Esophagus (tissue), 2 donors: Measurements from ENCODE around the gene STK25. TPM values are rescaled to one million over a fixed set of nuclear protein-coding genes. Genes with fewer than 3 reads are reported as not detected.

Experiments used
- H3K27ac ChIP-seq, 2 donors: one replicate each; pipeline ENCODE4 v1.5.1; 2013; ENCODE audit warnings: low read depth in 2 of 2, mild to moderate bottlenecking in 2 of 2, inconsistent platforms in 1 of 2, low read length in 1 of 2, moderate library complexity in 1 of 2
- H3K27me3 ChIP-seq, 2 donors: one replicate each; pipeline ENCODE4 v1.6.1; 2013; ENCODE audit warnings: low read length in 2 of 2, control low read depth in 1 of 2, mild to moderate bottlenecking in 1 of 2; ENCODE audit not compliant: insufficient read depth in 2 of 2, control insufficient read depth in 1 of 2
- H3K36me3 ChIP-seq, 2 donors: one replicate each; pipeline ENCODE4 v1.6.1; 2013; ENCODE audit warnings: low read length in 1 of 2; ENCODE audit not compliant: control insufficient read depth in 2 of 2, insufficient read depth in 2 of 2
- H3K4me1 ChIP-seq, 2 donors: one replicate each; pipeline ENCODE4 v1.6.1; 2013; ENCODE audit warnings: low read length in 1 of 2; ENCODE audit not compliant: control insufficient read depth in 2 of 2, insufficient read depth in 2 of 2
- H3K4me3 ChIP-seq, 2 donors: one replicate each; pipeline ENCODE4 v1.5.1; 2013; ENCODE audit warnings: low read length in 2 of 2, mild to moderate bottlenecking in 2 of 2, low read depth in 1 of 2, moderate library complexity in 1 of 2
- H3K9me3 ChIP-seq, 2 donors: one replicate each; pipeline ENCODE4 v1.6.1; 2013; ENCODE audit warnings: mild to moderate bottlenecking in 2 of 2, low read depth in 1 of 2, low read length in 1 of 2, moderate library complexity in 1 of 2; ENCODE audit not compliant: control insufficient read depth in 2 of 2, insufficient read depth in 1 of 2
- WGBS, 2 donors: extraction: QIAGEN DNeasy Blood & Tissue Kit; methylation state at CpG; one replicate each; pipeline ENCODE4 v1.1.7; 2013; 5-methylcytosine and 5-hydroxymethylcytosine counted together
- polyA plus RNA-seq, 2 donors: library from polyadenylated mRNA; stranded (reverse); fragments of 200-250 nt; gene quantifications; one replicate each; pipeline ENCODE4 v1.2.3, GENCODE V29; 2013
- donor health status: healthy with polysubstance abuse.
- donor health status: Bipolar disorder and iron deficiency.

STK25 gene
- polyA plus RNA-seq, 2 donors, result 116 to 132 TPM

- Histone ChIP-seq H3K27me3 (no peaks in the 10 kb centered on the region), H3K36me3 (no peaks in the 10 kb centered on the region), H3K27ac (no peak overlapping the region), H3K4me3 (no peak overlapping the region), H3K9me3 (peaks cover 0 to 5% of the 10 kb centered on the region in 2 donors), H3K4me1 (peaks cover 5 to 6% of the 10 kb centered on the region in 2 donors)
- 76 to 80% methylated on average over 21 of the region's 21 CpGs for WGBS, 2 donors
Measured at GRCh38 chr2:241550616-241551580, 42.5 kb upstream of the STK25 start.

DNA sequence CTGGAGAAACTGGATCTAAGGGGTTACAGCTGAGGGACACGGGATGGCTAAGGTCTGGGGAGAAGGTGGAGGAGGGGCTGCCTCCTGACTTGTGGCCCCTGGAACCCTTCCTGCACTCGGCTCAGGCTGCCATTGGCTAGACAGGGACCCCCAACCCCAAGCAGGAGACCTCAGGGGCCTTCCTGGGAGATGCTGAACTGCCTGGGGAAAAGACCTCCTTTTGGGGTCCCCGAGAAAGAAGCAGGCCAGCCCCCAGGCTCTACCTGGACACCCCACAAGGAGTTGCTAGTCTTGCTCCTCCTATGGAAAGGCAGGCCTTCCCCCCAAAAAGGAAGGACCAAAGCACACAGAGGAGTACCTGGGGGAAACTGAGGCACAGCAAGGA, 40.1 kb upstream of the STK25 start:
- no peak overlapping the region for H3K27ac ChIP-seq
- no peaks in the 10 kb centered on the region for H3K36me3 ChIP-seq
- peaks cover 0 to 5% of the 10 kb centered on the region in 2 donors for H3K9me3 ChIP-seq
- 76 to 84% methylated on average over 3 of the region's 3 CpGs for WGBS, 2 donors
- H3K4me1 ChIP-seq, result peaks cover 3 to 6% of the 10 kb centered on the region in 2 donors
- H3K27me3 ChIP-seq, result no peaks in the 10 kb centered on the region
- no peak overlapping the region for H3K4me3 ChIP-seq

GRCh38 chr2:241547781-241548450, 39.5 kb upstream of the STK25 start:
- Histone ChIP-seq H3K27me3 (no peaks in the 10 kb centered on the region), H3K36me3 (no peaks in the 10 kb centered on the region), H3K4me3 (no peak overlapping the region), H3K9me3 (peaks cover 0 to 5% of the 10 kb centered on the region in 2 donors), H3K4me1 (peaks cover 3 to 6% of the 10 kb centered on the region in 2 donors), H3K27ac (no peak overlapping the region)
- 90 to 91% methylated on average over 16 of the region's 16 CpGs for WGBS, 2 donors

- no peak overlapping the region for H3K4me3 ChIP-seq
- H3K27me3 ChIP-seq, result no peaks in the 10 kb centered on the region
- H3K4me1 ChIP-seq, result peaks cover 1 to 3% of the 10 kb centered on the region in 2 donors
- peaks cover 0 to 2% of the 10 kb centered on the region in 2 donors for H3K9me3 ChIP-seq
- 27 to 31% methylated on average over 25 of the region's 25 CpGs for WGBS, 2 donors
- no peaks in the 10 kb centered on the region for H3K36me3 ChIP-seq
- H3K27ac ChIP-seq, result no peak overlapping the region
Measured at GRCh38 chr2:241546771-241547498, 38.6 kb upstream of the STK25 start.

- H3K4me3 ChIP-seq, result no peak overlapping the region
- H3K36me3 ChIP-seq, result no peaks in the 10 kb centered on the region
- H3K4me1 ChIP-seq, result peaks cover 2 to 6% of the 10 kb centered on the region in 2 donors
- no peak overlapping the region for H3K27ac ChIP-seq
- H3K9me3 ChIP-seq, result peaks cover 0 to 7% of the 10 kb centered on the region in 2 donors
- H3K27me3 ChIP-seq, result no peaks in the 10 kb centered on the region
- 61 to 71% methylated on average over 11 to 12 of the region's 12 CpGs for WGBS, 2 donors
Measured at GRCh38 chr2:241545523-241546473, 37.4 kb upstream of the STK25 start.

GRCh38 chr2:241545106-241545505, 36.7 kb upstream of the STK25 start:
- Histone ChIP-seq H3K9me3 (peaks cover 0 to 7% of the 10 kb centered on the region in 2 donors), H3K27ac (no peak overlapping the region), H3K4me3 (no peak overlapping the region), H3K27me3 (no peaks in the 10 kb centered on the region), H3K4me1 (peaks cover 5 to 10% of the 10 kb centered on the region in 2 donors), H3K36me3 (no peaks in the 10 kb centered on the region)
- 32 to 43% methylated on average over 10 of the region's 10 CpGs for WGBS, 2 donors

- H3K4me1 ChIP-seq, result peaks cover 5 to 10% of the 10 kb centered on the region in 2 donors
- no peak overlapping the region for H3K4me3 ChIP-seq
- peaks cover 0 to 7% of the 10 kb centered on the region in 2 donors for H3K9me3 ChIP-seq
- WGBS, 2 donors, result 69 to 79% methylated on average over 15 of the region's 15 CpGs
- no peaks in the 10 kb centered on the region for H3K36me3 ChIP-seq
- H3K27me3 ChIP-seq, result no peaks in the 10 kb centered on the region
- H3K27ac ChIP-seq, result no peak overlapping the region
Measured at GRCh38 chr2:241542278-241542605, 33.9 kb upstream of the STK25 start.

DNA sequence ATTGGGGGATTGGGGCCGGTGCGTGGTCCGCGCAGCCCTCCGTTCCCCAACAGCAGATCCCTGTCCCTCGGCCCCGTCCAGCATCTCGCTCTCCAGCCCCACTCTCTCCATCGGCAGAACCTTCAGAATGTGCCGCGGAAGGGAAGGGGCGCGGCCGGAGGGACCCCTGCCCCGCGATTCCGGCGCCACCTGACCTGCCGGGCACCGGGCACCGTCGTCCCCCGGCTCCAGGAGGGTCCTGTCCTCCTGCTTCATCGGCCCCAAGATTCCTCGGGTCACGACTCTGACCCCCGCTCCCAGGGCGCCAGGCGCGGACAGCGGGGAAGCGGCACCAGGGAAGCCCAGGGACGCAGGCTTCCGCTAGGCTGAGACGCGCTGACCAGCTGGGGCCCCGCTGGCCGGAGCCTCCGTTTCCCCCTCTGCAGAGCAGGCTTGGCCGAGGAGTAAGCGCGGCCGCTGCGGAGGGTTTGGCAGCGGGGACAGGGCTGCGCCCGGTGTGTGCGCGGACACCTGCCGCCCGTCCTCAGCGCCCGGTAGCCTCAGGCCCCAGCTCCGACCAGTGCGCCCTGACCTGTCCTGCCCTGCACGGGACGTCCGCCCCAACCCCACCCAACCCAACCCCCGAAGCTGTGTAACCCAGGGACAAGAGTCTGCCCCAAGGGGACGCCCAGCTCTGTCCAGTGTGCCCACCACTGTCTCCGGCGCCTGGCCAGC, 33.3 kb upstream of the STK25 start:
- peaks cover 0 to 7% of the 10 kb centered on the region in 2 donors for H3K9me3 ChIP-seq
- H3K4me1 ChIP-seq, result peaks cover 3 to 10% of the 10 kb centered on the region in 2 donors
- H3K27ac ChIP-seq, result no peak overlapping the region
- no peaks in the 10 kb centered on the region for H3K36me3 ChIP-seq
- no peaks in the 10 kb centered on the region for H3K27me3 ChIP-seq
- no peak overlapping the region for H3K4me3 ChIP-seq
- WGBS, 2 donors, result 20 to 25% methylated on average over 57 to 62 of the region's 62 CpGs
